Ovary (tissue), 3 donors: ENCODE data around the gene ME3.

Experiments used
- CTCF ChIP-seq, 3 donors: fragments of 450-650 bp in 2 of 3; fragments of 200-600 bp in 1 of 3; IDR thresholded peaks; one replicate each; pipeline versions ENCODE4 v1.5.1 to v1.8.0; 2016 to 2022; ENCODE audit warnings: antibody characterized with exemption in 3 of 3, mild to moderate bottlenecking in 1 of 3
- EP300 ChIP-seq: sonication (generic); formaldehyde crosslinking; IDR thresholded peaks from one replicate; pipeline ENCODE4 v1.6.1; 2017; ENCODE audit warnings: antibody characterized with exemption
- POLR2A ChIP-seq: fragments of 450-650 bp; IDR thresholded peaks from one replicate; pipeline ENCODE4 v1.6.1; 2017; ENCODE audit warnings: antibody characterized with exemption, mild to moderate bottlenecking, moderate library complexity
- donor health status: DM: no; HTN: no; CAD: no.

GRCh38 chr11:86509588-86509974, 162.8 kb downstream of the ME3 start:
- TF ChIP-seq CTCF (IDR thresholded peaks at IDR 0.05) (no peak), POLR2A (no peak), EP300 (no peak)
